Measurements from ENCODE around the gene FCER1A.

Gene FCER1A

GRCh38 chr1:159352436-159352835 is 50.3 kb downstream of the FCER1A start:
- DNase-seq (ENCODE audit: low read depth) = no peak

Data from activated T-helper 1 cell treated with Interleukin-2 at 50 U/mL for 16 hours (primary cell).